PFSK-1 (cell line): ENCODE data around the gene UQCR11.

Experiments used
- FOXP2 ChIP-seq: optimal IDR thresholded peaks from 2 replicates; pipeline ENCODE3; 2011; ENCODE audit warnings: borderline replicate concordance, control low read depth, inconsistent platforms; ENCODE audit not compliant: insufficient read depth; ENCODE audit errors: extremely low read length, extremely low read depth
- POLR2AphosphoS5 ChIP-seq: IDR thresholded peaks from 2 replicates; pipeline ENCODE4 v1.6.1; 2012; ENCODE audit warnings: low read depth, mild to moderate bottlenecking, control low read depth, low read length, moderate library complexity
- SIN3A ChIP-seq: IDR thresholded peaks from 2 replicates; pipeline ENCODE4 v1.6.1; 2012; ENCODE audit warnings: mild to moderate bottlenecking, low read length, moderate library complexity, borderline replicate concordance; ENCODE audit not compliant: insufficient read depth
- TAF1 ChIP-seq: IDR thresholded peaks from 2 replicates; pipeline ENCODE4 v1.6.1; 2012; ENCODE audit warnings: low read length, control low read depth, borderline replicate concordance; ENCODE audit not compliant: insufficient read depth
- TF ChIP-seq, protein P1 (sequence below), 2 experiments: IDR thresholded peaks; 2 replicates each; pipeline versions ENCODE4 v1.6.1 to v1.8.0; 2011 to 2012; ENCODE audit warnings: low read depth in 2 of 2, low read length in 2 of 2, control low read depth in 1 of 2, inconsistent platforms in 1 of 2, mild to moderate bottlenecking in 1 of 2, moderate library complexity in 1 of 2; ENCODE audit not compliant: insufficient read depth in 1 of 2

UQCR11 gene

DNA sequence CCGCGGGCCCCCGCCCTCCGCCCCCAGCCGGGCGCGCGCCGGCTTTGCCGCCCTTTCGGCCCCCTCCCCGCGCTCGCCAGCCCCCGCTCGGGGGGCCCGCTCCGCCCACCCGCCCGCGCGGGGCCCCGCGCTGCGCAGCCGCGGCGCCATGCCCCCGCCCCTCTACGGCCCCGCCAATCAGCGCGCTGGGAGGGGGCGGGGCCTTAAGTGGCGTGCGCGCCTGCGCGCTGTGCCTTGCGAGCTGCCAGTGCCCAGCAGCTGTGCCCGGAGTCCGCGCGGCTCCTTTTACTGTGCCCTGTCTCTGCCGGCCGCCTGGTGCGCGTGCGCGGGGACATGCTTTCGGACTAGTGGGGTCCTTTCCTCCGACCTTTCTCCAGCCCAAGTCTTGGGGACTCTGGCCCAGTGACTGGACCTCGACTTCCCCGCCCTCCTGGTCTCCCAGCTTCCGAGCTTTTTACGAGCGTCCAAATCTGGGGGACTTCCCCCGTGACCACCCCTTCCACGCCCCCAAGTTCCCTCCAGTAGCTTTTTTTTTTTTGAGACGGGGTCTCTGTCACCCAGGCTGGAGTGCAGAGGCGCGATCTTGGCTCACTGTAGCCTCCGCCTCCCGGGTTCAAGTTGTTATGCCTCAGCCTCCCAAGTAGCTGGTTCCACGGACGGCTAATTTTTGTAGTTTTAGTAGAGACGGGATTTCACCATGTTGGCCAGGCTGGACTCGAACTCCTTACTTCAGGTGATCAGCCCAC is 12.3 kb downstream of the UQCR11 start, which contains the start of gene MBD3:
Gene MBD3 (minus strand): TSS at position 111 of the 746 bp plus-strand sequence. CDS start 234 bp downstream, outside the sequence.
- TF ChIP-seq SIN3A (0 out of 2 replicates have a peak, but pooled peaks have one; percentile 37), TAF1 (0 out of 2 replicates have a peak, but pooled peaks have one; percentile 28), FOXP2 (no peak), POLR2AphosphoS5 (peak; percentile 97)
- TF ChIP-seq, protein P1, sequence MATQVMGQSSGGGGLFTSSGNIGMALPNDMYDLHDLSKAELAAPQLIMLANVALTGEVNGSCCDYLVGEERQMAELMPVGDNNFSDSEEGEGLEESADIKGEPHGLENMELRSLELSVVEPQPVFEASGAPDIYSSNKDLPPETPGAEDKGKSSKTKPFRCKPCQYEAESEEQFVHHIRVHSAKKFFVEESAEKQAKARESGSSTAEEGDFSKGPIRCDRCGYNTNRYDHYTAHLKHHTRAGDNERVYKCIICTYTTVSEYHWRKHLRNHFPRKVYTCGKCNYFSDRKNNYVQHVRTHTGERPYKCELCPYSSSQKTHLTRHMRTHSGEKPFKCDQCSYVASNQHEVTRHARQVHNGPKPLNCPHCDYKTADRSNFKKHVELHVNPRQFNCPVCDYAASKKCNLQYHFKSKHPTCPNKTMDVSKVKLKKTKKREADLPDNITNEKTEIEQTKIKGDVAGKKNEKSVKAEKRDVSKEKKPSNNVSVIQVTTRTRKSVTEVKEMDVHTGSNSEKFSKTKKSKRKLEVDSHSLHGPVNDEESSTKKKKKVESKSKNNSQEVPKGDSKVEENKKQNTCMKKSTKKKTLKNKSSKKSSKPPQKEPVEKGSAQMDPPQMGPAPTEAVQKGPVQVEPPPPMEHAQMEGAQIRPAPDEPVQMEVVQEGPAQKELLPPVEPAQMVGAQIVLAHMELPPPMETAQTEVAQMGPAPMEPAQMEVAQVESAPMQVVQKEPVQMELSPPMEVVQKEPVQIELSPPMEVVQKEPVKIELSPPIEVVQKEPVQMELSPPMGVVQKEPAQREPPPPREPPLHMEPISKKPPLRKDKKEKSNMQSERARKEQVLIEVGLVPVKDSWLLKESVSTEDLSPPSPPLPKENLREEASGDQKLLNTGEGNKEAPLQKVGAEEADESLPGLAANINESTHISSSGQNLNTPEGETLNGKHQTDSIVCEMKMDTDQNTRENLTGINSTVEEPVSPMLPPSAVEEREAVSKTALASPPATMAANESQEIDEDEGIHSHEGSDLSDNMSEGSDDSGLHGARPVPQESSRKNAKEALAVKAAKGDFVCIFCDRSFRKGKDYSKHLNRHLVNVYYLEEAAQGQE (IDR thresholded peaks at IDR 0.05; ENCODE audit: insufficient read depth in 1 of 2, low read depth in 2 of 2, low read length in 2 of 2): no peak

DNA sequence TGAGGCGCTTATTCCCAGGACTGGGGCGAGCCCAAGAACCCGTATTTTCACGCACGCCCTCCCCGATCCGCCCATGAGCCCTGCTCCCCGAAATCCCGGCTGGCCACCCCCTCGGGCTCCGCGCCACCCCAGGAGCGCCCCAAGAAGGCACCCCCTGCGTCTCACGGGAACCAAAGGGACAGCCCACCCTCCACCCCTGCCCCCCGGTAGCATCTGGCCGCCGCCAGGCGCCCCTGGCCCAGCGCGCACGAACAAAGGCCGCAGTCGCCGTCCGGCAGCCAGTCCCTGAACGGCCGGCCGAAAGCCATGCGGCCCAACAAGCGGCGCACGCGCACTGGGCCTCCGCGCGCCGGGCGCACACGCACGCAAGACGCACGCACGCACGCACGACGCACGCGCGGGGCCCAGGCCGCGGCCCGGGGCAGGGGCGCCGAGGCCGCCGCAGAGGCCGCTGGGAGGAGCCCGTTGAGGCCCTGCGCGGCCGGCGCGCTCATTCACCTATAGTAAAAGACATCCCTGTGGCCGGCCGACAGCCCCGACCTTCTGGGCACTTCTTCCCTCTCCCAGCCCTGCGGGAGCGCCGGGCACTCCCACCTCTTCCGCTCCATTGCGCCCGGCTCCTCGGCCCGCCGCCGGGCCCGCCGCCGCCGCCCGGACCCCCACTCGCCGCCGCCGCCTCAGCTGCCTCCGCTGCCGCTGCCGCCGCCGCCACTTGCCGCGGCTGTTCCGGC is 13.1 kb downstream of the UQCR11 start:
- TF ChIP-seq, protein P1 (IDR thresholded peaks at IDR 0.05; ENCODE audit: insufficient read depth in 1 of 2, low read depth in 2 of 2, low read length in 2 of 2): peak in 1 of 2 experiments; percentile 60; a peak in 2 of 4 replicates
- TF ChIP-seq POLR2AphosphoS5 (peak; percentile 84; the same call in 1 of the 2 replicates), TAF1 (peak; percentile 97), SIN3A (no peak), FOXP2 (peak; percentile 83)

DNA sequence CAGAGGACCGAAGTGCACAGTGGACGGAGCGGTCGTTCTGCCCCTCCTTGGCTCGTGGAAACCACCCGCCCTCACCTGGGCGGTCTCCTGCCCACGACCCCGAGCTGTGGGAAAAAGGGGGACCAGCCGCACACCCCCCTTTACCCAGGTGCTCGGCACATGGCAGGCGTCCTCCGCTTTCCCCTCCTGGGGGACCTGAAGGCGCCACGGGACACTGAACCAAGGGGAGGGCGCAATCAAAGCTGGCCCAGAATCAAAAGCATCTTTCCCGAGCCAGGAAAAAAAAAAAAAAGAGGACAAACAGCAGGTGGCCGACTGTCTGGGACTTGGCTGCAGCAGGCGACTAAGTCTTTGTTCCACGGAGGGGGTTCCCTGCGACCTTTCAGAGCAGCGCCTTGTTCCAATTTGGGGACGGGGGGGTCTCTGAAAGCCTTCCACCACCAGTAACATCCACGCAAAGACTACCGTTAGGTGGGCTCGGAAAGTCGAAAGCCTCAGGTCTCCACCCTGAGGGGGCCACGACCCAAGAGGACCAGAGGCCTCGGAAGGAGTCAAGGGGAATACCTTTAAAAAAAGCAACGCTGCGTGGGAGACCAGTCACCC is 13.7 kb downstream of the UQCR11 start:
- TF ChIP-seq POLR2AphosphoS5 (no peak), FOXP2 (no peak), SIN3A (peak; percentile 16; the same call in 1 of the 2 replicates)

DNA sequence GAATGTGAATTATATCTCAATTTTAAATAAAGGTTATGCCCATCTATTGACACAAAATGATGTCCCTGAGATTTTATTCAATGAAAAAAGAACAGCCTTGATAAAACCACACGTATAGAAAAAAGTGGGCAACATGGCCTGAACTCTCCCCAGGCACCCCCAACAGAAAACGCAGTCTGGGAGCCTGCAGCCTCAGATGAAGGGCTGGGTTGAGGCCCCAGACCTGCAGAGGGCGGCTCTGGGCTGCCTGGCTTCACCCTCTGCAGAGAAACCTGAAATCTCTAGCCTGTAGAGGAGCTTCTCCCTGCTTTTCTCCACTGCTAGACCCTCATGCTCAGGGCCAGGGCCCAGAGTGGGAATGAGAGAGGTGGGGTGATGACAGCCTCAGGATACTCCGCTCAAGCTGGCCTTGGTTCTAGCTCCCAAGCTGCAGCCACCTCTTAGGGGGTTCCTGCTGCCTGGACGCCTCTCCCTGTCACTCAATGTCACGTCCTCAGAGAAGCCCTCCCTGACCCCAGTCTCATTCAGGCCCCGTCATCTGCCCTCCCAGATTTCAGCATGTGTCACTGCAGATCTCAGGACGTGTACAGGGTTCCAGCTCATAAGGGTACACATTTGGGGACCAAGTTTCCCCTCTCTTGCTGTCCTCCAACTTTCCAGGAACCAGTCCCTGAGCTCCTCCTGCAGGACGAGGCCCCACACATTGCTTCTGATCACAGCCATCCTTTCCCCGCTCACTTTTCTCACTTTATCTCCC is 14.4 kb downstream of the UQCR11 start:
- no peak for TF ChIP-seq SIN3A
- TF ChIP-seq FOXP2: no peak
- TF ChIP-seq, protein P1 (IDR thresholded peaks at IDR 0.05; ENCODE audit: insufficient read depth in 1 of 2, low read depth in 2 of 2, low read length in 2 of 2): no peak
- 0 out of 2 replicates have a peak, but pooled peaks have one; percentile 2 for TF ChIP-seq TAF1
- no peak; the same call in none of the 2 replicates for TF ChIP-seq POLR2AphosphoS5

DNA sequence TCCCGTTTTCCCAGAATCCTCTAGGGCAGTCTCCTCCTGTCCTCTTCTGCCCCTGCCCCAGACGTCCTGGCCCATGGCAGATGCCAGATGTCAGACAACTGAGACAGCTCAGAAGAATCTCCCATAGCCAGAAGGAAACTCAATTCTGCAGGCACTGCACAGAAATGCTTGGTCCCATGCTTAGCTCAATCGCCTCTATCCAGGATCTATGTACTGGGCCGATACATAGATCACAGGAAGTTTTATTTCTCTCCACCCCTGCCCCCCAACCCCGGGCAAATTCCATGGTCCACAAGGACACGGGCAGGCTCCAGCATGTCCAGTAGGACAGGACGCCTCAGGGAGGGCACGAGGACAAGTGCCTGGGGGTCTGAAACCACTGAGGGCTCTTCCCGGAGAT is 17.4 kb downstream of the UQCR11 start:
- TF ChIP-seq POLR2AphosphoS5 (no peak), TAF1 (no peak), SIN3A (no peak), FOXP2 (no peak)
- TF ChIP-seq, protein P1 (IDR thresholded peaks at IDR 0.05; ENCODE audit: insufficient read depth in 1 of 2, low read depth in 2 of 2, low read length in 2 of 2): no peak
